ENCODE results near the gene AMPD2.

The AMPD2 gene

GRCh38 chr1:109631513-109632505, 12.2 kb downstream of the AMPD2 start:
- DNase-seq = no peak

- DNase-seq = no peak
Observed at GRCh38 chr1:109632671-109633346, 13.2 kb downstream of the AMPD2 start.

GRCh38 chr1:109634292-109634691, 14.7 kb downstream of the AMPD2 start:
- DNase-seq = no peak

GRCh38 chr1:109634771-109635750, 15.4 kb downstream of the AMPD2 start:
- DNase-seq = no peak

- DNase-seq = no peak
Observed at GRCh38 chr1:109635862-109636200, 16.2 kb downstream of the AMPD2 start.

GRCh38 chr1:109636201-109636952, 16.7 kb downstream of the AMPD2 start:
- no peak for DNase-seq

GRCh38 chr1:109637446-109637845, 17.8 kb downstream of the AMPD2 start:
- DNase-seq = no peak

GRCh38 chr1:109639063-109639840, 19.6 kb downstream of the AMPD2 start:
- DNase-seq = no peak

- DNase-seq = no peak
Observed at GRCh38 chr1:109639841-109640184, 20.2 kb downstream of the AMPD2 start.

GRCh38 chr1:109640285-109640865, 20.7 kb downstream of the AMPD2 start:
- DNase-seq = no peak

- DNase-seq = no peak
Observed at GRCh38 chr1:109641078-109641740, 21.6 kb downstream of the AMPD2 start.

GRCh38 chr1:109641861-109642260, 22.2 kb downstream of the AMPD2 start:
- DNase-seq = no peak

GRCh38 chr1:109642626-109643025, 23.0 kb downstream of the AMPD2 start:
- DNase-seq = no peak

- no peak for DNase-seq
Observed at GRCh38 chr1:109643385-109644230, 24.0 kb downstream of the AMPD2 start.

- no peak for DNase-seq
Observed at GRCh38 chr1:109644670-109645069, 25.0 kb downstream of the AMPD2 start.

GRCh38 chr1:109649491-109649914, 29.9 kb downstream of the AMPD2 start:
- DNase-seq = no peak

GRCh38 chr1:109650609-109651008, 31.0 kb downstream of the AMPD2 start:
- DNase-seq = no peak

GRCh38 chr1:109652402-109652801, 32.8 kb downstream of the AMPD2 start:
- DNase-seq = no peak

- no peak for DNase-seq
Observed at GRCh38 chr1:109653306-109653705, 33.7 kb downstream of the AMPD2 start.

All from amniotic stem cell (primary cell).